ENCODE results near the gene PDE7B.

The PDE7B gene

DNA sequence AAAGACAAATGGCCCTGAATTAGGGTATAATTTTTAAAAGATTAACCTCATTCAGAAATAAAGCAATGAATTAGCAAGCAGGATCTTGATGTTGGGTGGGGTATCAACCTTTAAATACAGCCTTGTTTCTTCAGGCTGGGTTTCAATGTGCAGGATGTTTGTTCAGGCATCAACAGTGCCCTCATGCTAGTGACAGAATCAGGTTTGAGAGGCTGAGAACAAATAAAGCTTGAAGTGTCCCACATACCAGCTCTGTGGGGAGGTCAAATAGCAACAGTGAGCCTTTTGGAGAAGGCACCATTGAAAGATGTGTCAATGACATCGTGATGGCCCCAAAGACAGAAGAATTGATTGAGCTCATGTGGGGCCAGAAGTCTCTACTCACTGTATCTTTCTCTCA, 330.4 kb downstream of the PDE7B start:
- no peak overlapping the region for H3K4me3 ChIP-seq (ENCODE audit: low read depth, low read length)
- TF ChIP-seq, protein P1, sequence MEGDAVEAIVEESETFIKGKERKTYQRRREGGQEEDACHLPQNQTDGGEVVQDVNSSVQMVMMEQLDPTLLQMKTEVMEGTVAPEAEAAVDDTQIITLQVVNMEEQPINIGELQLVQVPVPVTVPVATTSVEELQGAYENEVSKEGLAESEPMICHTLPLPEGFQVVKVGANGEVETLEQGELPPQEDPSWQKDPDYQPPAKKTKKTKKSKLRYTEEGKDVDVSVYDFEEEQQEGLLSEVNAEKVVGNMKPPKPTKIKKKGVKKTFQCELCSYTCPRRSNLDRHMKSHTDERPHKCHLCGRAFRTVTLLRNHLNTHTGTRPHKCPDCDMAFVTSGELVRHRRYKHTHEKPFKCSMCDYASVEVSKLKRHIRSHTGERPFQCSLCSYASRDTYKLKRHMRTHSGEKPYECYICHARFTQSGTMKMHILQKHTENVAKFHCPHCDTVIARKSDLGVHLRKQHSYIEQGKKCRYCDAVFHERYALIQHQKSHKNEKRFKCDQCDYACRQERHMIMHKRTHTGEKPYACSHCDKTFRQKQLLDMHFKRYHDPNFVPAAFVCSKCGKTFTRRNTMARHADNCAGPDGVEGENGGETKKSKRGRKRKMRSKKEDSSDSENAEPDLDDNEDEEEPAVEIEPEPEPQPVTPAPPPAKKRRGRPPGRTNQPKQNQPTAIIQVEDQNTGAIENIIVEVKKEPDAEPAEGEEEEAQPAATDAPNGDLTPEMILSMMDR (conservative IDR thresholded peaks at IDR 0.05; ENCODE audit: low read depth, low read length), result no peak
- no peak for DNase-seq (ENCODE audit: low read depth)

- TF ChIP-seq, protein P1 (conservative IDR thresholded peaks at IDR 0.05; ENCODE audit: low read depth, low read length), result no peak
- DNase-seq (ENCODE audit: low read depth), result no peak
- no peak overlapping the region for H3K4me3 ChIP-seq (ENCODE audit: low read depth, low read length)
Measured at GRCh38 chr6:136184738-136185137, 333.2 kb downstream of the PDE7B start.

DNA sequence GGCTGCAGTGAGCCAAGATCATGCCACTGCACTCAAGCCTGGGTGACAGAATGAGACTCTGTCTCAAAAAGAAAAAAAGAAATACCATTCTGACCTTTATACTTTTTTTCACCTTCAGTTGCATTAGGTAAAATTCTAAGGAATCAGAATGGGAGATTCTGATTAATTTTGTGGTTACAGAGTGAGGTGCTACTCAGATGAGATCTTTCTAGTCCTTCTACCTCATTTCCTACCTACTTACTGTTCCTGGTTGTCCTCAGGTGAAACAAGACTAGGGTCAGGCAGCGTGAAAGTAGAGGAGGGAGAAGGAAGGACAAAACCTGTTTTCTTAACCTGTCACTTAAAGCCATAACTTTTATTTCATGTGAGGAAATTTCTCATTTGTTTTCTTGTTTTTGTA, 334.9 kb downstream of the PDE7B start:
- H3K4me3 ChIP-seq (ENCODE audit: low read depth, low read length), result no peak overlapping the region
- TF ChIP-seq, protein P1 (conservative IDR thresholded peaks at IDR 0.05; ENCODE audit: low read depth, low read length), result no peak
- no peak for DNase-seq (ENCODE audit: low read depth)

- TF ChIP-seq, protein P1 (conservative IDR thresholded peaks at IDR 0.05; ENCODE audit: low read depth, low read length), result no peak
- DNase-seq (ENCODE audit: low read depth), result no peak
- no peak overlapping the region for H3K4me3 ChIP-seq (ENCODE audit: low read depth, low read length)
Measured at GRCh38 chr6:136188486-136188885, 337.0 kb downstream of the PDE7B start.

GRCh38 chr6:136189104-136189503, 337.6 kb downstream of the PDE7B start:
- TF ChIP-seq, protein P1 (conservative IDR thresholded peaks at IDR 0.05; ENCODE audit: low read depth, low read length), result no peak
- H3K4me3 ChIP-seq (ENCODE audit: low read depth, low read length), result no peak overlapping the region

GRCh38 chr6:136191606-136192312, 340.3 kb downstream of the PDE7B start:
- DNase-seq (ENCODE audit: low read depth), result no peak
- TF ChIP-seq, protein P1 (conservative IDR thresholded peaks at IDR 0.05; ENCODE audit: low read depth, low read length), result no peak
- H3K4me3 ChIP-seq (ENCODE audit: low read depth, low read length), result no peak overlapping the region

More at GRCh38 chr6:136189104-136189503, 337.6 kb downstream of the PDE7B start:
- no peak for DNase-seq (ENCODE audit: low read depth)

DNA sequence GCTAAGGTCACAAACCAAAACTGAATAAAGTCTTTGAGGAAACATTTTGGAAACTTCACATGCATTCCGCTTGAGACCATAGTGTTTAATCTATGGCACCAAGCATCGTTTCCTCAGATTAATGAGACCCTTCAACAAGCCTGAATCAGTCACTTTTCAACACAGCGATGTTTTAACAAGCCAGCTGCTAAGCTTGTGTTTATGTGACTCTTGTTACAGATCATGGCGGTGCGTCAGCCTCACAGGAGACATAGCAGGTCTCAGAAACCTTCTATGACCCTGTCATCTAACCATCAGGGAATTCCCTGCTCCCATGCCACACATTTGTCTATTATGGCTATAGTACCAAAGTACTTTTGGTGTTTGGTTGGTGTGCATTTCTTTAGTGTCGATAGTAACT, 341.4 kb downstream of the PDE7B start:
- TF ChIP-seq, protein P1 (conservative IDR thresholded peaks at IDR 0.05; ENCODE audit: low read depth, low read length), result no peak
- H3K4me3 ChIP-seq (ENCODE audit: low read depth, low read length), result no peak overlapping the region
- DNase-seq (ENCODE audit: low read depth), result no peak
